NCI-H82 treated with DMSO at 0.1 percent for 48 hours (cell line): ENCODE results near the gene PCSK5.

Experiments
- DNase-seq: peaks from one replicate; lab custom pipeline; 2025; ENCODE audit not compliant: unreplicated experiment; lab: John Stamatoyannopoulos, UW

PCSK5 gene

DNA sequence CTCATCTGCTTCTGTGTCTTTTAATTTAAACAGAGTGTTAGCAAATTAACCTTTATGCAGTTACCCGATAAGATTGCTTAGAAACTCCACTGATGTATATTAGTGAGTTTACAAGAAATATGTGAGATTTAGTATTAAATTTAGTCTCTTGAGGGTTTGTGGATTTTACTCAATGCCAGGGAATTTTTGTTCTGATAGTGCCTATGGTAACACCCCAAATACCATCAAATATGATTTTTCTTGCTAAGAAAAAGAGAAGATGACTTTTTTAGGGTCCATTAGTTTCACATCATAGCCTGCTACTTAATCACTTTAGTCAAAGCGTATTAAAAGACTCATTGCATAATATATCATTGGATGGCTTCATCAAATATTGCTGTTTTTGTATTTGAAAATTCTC lies 224.9 kb downstream of the PCSK5 start:
- DNase-seq: no peak

GRCh38 chr9:76115982-76116646 lies 225.6 kb downstream of the PCSK5 start:
- no peak for DNase-seq

- DNase-seq: no peak
These were observed 226.4 kb downstream of the PCSK5 start for GRCh38 chr9:76116913-76117312.

GRCh38 chr9:76127637-76128036 lies 237.2 kb downstream of the PCSK5 start:
- DNase-seq: no peak

DNA sequence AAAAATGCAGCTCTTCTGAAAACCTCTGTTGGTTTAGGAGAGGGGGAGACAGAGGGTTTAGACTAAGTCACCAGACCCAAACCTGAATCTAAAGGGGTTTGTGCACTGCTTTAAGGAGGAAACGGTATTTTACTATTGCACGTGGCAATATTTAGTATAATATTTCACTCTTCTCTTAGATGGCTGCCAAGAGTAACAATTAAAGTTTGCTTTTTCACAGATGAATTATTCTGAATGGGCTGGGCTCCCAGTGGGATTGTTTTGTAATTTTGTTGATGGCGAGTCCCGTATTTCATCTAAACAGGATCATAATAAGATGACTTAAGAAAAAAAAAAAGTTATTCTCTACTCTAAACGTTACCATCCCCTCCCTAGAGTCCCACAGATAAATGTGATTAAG lies 245.4 kb downstream of the PCSK5 start:
- no peak for DNase-seq

- no peak for DNase-seq
These were observed 246.5 kb downstream of the PCSK5 start for GRCh38 chr9:76136986-76137385.

DNA sequence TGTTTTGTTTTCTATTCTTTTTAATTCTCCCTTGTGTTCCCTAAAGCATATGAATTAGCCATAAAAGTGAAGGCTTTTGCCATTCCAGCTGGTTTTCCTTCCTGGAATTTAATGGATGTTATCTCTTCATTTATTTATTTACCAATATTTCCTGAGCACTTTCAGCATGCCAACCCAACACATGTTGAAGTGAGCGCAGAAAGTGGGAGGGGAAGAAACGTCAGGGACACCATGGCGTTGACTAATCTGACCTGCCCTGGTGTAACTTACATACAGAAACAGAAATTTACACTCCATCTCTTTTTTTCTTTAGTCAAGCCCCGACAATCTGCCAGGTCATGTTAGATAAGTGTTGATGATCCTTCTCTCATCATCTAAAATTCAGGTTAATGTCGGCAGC lies 247.5 kb downstream of the PCSK5 start:
- DNase-seq: no peak

GRCh38 chr9:76138360-76138759 lies 247.9 kb downstream of the PCSK5 start:
- DNase-seq: no peak

- DNase-seq: no peak
These were observed 253.4 kb downstream of the PCSK5 start for GRCh38 chr9:76143834-76144233.

- no peak for DNase-seq
These were observed 259.5 kb downstream of the PCSK5 start for GRCh38 chr9:76150013-76150412.

DNA sequence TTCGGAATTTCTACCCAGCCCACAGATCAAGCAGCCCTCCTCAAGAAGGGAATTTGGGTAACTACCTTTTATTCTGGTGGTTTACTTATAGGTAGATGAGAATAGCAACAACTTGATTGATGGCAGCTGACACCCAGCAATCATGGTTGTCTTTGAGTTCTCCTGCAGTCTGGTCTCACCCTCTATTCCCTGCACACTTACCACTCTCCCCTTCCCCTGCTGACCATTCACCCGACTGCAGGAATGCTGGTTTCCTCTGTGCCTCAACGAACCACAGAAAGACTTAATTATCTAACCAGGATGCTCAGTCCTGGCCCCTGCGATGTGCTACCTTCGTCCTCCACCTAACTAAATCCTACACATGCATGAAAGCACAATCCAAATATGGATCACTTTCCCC lies 260.8 kb downstream of the PCSK5 start:
- no peak for DNase-seq

DNA sequence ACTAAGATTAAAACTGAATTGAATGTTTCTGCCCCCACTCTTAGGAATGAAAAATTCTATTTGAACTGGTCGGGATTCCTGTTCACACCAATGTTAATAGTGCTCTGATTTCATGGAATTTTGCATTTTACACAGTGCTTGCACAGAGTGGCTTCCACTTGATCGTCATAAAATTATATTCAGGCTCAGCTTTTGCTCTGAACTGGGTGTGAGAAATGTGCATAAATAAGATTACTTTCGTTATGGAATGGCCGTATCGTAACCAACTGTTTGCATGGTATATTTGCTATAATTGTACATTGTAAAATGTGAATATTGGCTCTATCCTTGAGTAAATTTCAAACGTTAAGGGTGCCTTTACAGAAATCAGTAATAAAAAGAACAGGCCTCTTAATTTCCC lies 262.9 kb downstream of the PCSK5 start:
- no peak for DNase-seq

DNA sequence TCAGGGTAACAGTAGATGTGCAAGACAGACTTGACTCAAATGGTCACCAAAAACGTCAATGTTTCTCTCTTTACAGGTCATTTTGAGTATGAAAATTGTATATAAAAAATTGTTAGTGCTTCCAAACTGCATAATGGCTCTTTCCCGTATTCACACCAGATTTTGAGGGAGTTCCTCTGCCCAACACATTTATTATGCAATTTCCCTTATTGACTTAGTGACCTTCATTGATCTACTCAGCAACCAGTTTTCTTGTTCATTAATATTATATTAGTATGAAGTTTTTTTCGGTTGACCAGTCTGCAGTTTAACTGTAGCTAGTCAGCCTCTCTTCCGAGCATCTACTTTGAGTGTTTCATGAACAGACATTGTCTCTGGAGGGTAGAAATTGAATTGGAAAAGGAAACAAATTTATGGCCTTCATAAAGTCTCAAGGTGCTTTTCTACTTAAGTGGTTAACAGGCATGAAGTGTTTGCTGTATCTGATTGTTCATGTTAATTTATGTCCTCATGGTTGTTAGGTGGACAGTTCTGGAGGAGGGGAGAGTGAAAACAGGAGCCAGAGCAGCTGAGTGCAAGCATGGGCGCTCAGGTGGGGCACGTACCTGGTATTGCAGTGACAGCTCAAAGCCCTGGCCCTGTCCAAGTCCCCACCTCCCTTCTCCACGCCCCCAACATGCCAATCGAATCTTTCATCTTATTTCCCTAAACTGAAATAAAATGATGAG lies 263.6 kb downstream of the PCSK5 start:
- DNase-seq: no peak

DNA sequence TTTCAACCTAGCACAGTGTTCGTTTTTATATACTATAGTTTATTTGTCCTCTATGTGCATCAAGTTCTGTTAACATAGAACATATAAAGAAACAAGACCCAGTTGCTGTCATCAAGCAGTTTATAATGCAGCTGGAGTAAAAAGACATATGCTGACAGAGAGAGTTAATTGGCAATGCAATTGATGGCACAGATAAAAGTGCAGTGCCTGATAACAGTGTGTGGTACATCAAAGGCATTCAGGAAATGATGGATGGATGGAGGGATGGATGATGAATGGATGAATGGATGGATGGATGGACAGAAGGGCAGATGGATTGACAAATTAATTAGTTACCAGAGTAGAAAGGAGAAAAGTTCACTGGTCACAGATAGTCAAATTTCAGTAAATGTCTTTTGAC lies 264.9 kb downstream of the PCSK5 start:
- no peak for DNase-seq

DNA sequence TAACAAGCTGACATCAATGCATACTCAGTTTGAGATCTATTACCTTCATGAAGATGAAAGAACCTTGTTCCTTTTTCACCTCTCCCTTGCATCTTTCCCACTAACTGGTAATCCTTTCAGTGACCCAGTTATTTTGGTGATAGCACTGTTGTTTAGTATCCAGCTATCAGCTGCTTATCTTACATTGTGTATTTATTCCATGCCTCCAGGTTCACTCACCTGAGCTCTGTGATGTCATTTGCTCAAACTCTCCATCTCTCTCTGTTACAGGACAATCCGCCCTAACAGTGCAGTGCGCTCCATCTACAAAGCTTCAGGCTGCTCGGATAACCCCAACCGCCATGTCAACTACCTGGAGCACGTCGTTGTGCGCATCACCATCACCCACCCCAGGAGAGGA lies 268.2 kb downstream of the PCSK5 start:
- DNase-seq: no peak

- no peak for DNase-seq
These were observed 268.9 kb downstream of the PCSK5 start for GRCh38 chr9:76159293-76159926.

DNA sequence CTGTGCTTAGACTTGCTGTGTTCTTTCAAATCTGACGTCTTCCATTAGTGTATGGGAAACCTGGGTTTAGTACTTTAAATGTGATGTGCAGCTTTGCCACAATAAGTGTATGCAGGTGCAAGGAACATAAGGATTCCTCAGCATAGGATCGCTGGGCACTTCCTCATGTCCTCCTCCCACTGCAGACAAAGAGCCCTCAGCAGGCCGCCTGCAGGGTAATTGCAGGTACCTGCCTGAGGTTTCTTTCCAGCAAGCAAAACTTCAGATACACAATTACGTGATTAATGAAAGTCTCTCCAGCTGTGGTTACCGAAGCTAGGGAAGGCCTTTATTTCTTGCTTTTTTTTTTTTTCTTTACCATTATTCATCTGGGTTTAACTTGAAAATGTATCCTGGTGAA lies 270.6 kb downstream of the PCSK5 start:
- DNase-seq: no peak

DNA sequence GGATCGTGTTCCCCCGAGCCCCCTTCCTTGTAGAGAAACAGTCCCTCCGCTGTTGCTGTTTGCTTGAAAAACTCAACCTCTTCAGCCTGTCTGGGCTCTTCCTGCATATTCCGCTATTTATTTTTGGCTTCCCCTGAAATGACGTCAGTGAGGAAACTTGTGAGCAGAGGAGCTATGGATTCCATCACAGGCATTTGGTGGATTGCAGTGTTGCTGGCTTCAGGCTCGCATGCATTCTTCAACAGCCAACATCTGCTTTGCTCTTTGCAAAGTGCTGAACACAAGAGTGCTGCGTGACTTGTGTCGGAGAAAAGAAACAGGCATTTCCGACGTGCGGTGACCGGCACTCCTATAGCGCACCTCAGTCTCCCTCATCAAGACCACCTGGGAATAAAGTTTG lies 271.1 kb downstream of the PCSK5 start:
- DNase-seq: no peak

DNA sequence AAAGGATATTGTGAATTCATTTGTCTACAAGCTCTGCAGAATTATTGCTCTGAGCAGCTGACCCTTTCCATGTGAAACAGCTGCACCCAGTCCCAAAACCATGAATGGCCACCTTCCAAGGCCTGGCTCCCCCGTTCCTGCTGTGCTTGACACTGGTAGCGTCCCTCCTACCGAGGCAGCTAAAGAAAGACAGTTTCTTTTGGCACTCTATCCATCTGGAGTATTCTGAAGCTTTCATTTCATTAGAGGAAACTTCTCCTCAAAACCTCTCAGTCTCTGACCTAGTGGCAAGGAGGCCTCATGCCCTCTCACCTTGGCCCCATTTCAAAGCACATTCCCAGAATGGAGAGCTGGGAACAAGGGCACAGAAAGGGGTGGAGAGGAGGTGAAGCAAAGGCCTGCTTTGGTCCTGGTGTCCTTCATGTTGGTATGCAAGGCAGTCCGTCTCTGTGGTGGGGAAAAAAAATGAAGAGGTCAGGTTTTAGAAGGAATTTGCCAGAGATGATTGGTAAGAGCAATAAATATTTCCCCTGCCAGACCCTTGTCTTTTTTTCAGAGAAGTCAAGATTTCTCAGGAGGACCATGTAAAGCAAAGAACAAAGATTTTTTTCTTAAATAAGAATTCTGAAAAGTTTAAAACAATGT lies 271.7 kb downstream of the PCSK5 start:
- no peak for DNase-seq

- no peak for DNase-seq
These were observed 272.5 kb downstream of the PCSK5 start for GRCh38 chr9:76162751-76163500.

GRCh38 chr9:76166526-76166925 lies 276.1 kb downstream of the PCSK5 start:
- no peak for DNase-seq
